Natural killer cell (primary cell): ENCODE data around the gene PHKB. TPM values are rescaled to one million over a fixed set of nuclear protein-coding genes. Genes with fewer than 3 reads are reported as not detected.
"Not testable (repeated sequence)": the region's sequence is repeated elsewhere in the genome, so short reads cannot be mapped to it uniquely, and the experiment has no call there.

Experiments
- ATAC-seq, 3 donors: fragments of 150-1000 bp in 2 of 3; fragments of 200-7000 bp in 1 of 3; cut with Tn5 transposase; 1 replicate in 1 of 3; 2 replicates in 2 of 3; pipeline ENCODE4 v1.10.0; 2021; ENCODE audit warnings: mild to moderate bottlenecking in 2 of 3, moderate library complexity in 2 of 3
- DNase-seq, 2 donors: peaks; one replicate each; pipeline versions ENCODE4 v3.0.0 to v3.0.0-alpha.2; 2013 to 2021; ENCODE audit warnings: mixed read lengths in 1 of 2
- H3K27ac ChIP-seq: one replicate; pipeline ENCODE4 v1.5.1; 2013; ENCODE audit warnings: mild to moderate bottlenecking, low read length
- H3K27me3 ChIP-seq: one replicate; pipeline ENCODE4 v1.6.1; 2013; ENCODE audit warnings: low read length; ENCODE audit not compliant: control insufficient read depth, insufficient read depth
- H3K36me3 ChIP-seq: one replicate; pipeline ENCODE4 v1.6.1; 2013; ENCODE audit warnings: low read length; ENCODE audit not compliant: control insufficient read depth, insufficient read depth
- H3K4me1 ChIP-seq: one replicate; pipeline ENCODE4 v1.6.1; 2013; ENCODE audit warnings: low read length; ENCODE audit not compliant: control insufficient read depth, insufficient read depth
- H3K4me3 ChIP-seq: one replicate; pipeline ENCODE4 v1.5.1; 2013; ENCODE audit warnings: low read length
- H3K9me3 ChIP-seq: one replicate; pipeline ENCODE4 v1.6.1; 2013; ENCODE audit warnings: low read length; ENCODE audit not compliant: control insufficient read depth, insufficient read depth
- H3K27ac Mint-ChIP-seq, 2 donors: one replicate each; pipeline ENCODE4 v1.8.0; 2022; ENCODE audit warnings: mild to moderate bottlenecking in 2 of 2, mixed read lengths in 2 of 2, moderate library complexity in 1 of 2
- H3K27me3 Mint-ChIP-seq, 2 donors: one replicate each; pipeline ENCODE4 v1.8.0; 2022; ENCODE audit warnings: low read depth in 2 of 2, mixed read lengths in 2 of 2
- H3K36me3 Mint-ChIP-seq: one replicate; pipeline ENCODE4 v1.8.0; 2022; ENCODE audit warnings: mixed read lengths
- H3K4me1 Mint-ChIP-seq, 2 donors: one replicate each; pipeline ENCODE4 v1.8.0; 2022; ENCODE audit warnings: mixed read lengths in 2 of 2
- H3K4me3 Mint-ChIP-seq: one replicate; pipeline ENCODE4 v1.8.0; 2022; ENCODE audit warnings: mild to moderate bottlenecking, moderate library complexity, mixed read lengths
- H3K9me3 Mint-ChIP-seq, 2 donors: one replicate each; pipeline ENCODE4 v1.8.0; 2022; ENCODE audit warnings: mixed read lengths in 2 of 2
- WGBS: methylation state at CpG from one replicate; pipeline ENCODE4 v1.1.7; 2013; ENCODE audit warnings: missing lambda C conversion rate; ENCODE audit not compliant: insufficient coverage; 5-methylcytosine and 5-hydroxymethylcytosine counted together
- intact Hi-C: fragments of 100-400 bp; cut with micrococcal nuclease; formaldehyde crosslinking; loops from one replicate; pipeline ENCODE4 v1.14.2; 2022
- total RNA-seq, 4 donors: library from RNA; stranded (reverse); fragments of 120-200 nt in 1 of 4; gene quantifications; one replicate each; pipeline versions ENCODE4 v1.2.3 to v1.2.4, GENCODE V29; 2013 to 2022
- TF ChIP-seq, protein P1 (sequence below): fragments of 200-600 bp; IDR thresholded peaks from one replicate; pipeline ENCODE4 v1.8.0; 2022; ENCODE audit warnings: antibody characterized with exemption

PHKB gene
- total RNA-seq, 3 donors from 2014 or later (not counting 1 experiment from before 2014, with no cell fraction given), result 54.4 to 64.0 (median 58.5) TPM

DNA sequence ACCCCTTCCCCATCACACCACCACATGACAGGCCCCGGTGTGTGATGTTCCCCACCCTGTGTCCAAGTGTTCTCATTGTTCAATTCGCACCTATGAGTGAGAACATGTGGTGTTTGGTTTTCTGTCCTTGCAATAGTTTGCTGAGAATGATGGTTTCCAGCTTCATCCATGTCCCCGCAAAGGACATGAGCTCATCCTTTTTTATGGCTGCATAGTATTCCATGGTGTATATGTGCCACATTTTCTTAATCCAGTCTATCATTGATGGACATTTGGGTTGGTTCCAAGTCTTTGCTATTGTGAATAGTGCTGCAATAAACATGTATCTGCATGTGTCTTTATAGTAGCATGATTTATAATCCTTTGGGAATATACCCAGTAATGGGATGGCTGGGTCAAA, 80.0 kb downstream of the PHKB start:
- Mint-ChIP-seq H3K36me3 (peaks cover 30% of the 10 kb centered on the region), H3K9me3 (peaks cover 14 to 17% of the 10 kb centered on the region in 2 donors), H3K4me1 (peaks cover 9 to 10% of the 10 kb centered on the region in 2 donors)
- H3K27me3 Mint-ChIP-seq, H3K4me3 ChIP-seq, DNase-seq, ATAC-seq, intact Hi-C loops, H3K4me3 Mint-ChIP-seq, H3K4me1 ChIP-seq, H3K27ac ChIP-seq, H3K27ac Mint-ChIP-seq, H3K36me3 ChIP-seq, H3K27me3 ChIP-seq: not testable (repeated sequence)
- no CpG with 5 or more reads among the region's 3 CpGs for WGBS
- peaks cover 14% of the 10 kb centered on the region for H3K9me3 ChIP-seq

DNA sequence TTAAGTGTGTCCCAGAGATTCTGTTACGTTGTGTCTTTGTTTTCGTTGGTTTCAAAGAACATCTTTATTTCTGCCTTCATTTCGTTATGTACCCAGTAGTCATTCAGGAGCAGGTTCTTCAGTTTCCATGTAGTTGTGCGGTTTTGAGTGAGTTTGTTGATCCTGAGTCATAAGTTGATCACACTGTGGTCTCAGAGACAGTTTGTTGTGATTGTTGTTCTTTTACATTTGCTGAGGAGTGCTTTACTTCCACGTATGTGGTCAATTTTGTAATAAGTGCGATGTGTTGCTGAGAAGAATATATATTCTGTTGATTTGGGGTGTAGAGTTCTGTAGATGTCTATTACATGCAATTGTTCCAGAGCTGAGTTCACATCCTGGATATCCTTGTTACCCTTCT, 83.1 kb downstream of the PHKB start:
- H3K4me1 ChIP-seq, H3K27ac ChIP-seq, DNase-seq, H3K4me3 ChIP-seq, intact Hi-C loops, H3K4me3 Mint-ChIP-seq, H3K27ac Mint-ChIP-seq, H3K36me3 ChIP-seq, H3K27me3 ChIP-seq, ATAC-seq, H3K27me3 Mint-ChIP-seq: not testable (repeated sequence)
- WGBS, result 89% methylated on average over 5 of the region's 6 CpGs
- peaks cover 41% of the 10 kb centered on the region for H3K36me3 Mint-ChIP-seq
- peaks cover 5 to 10% of the 10 kb centered on the region in 2 donors for H3K4me1 Mint-ChIP-seq
- peaks cover 14 to 19% of the 10 kb centered on the region in 2 donors for H3K9me3 Mint-ChIP-seq
- peaks cover 19% of the 10 kb centered on the region for H3K9me3 ChIP-seq

DNA sequence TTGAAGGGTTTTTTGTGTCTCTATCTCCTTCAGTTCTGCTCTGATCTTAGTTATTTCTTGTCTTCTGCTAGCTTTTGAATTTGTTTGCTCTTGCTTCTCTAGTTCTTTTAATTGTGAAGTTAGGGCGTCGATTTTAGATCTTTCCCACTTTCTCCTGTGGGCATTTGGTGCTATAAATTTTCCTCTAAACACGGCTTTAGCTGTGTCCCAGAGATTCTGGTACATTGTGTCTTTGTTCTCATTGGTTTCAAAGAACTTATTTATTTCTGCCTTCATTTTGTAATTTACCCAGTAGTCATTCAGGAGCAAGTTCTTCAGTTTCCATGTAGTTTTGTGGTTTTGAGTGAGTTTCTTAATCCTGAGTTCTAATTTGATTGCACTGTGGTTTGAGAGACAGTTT, 90.1 kb downstream of the PHKB start:
- Mint-ChIP-seq H3K9me3 (peaks cover 12 to 18% of the 10 kb centered on the region in 2 donors), H3K36me3 (peaks cover 46% of the 10 kb centered on the region)
- H3K4me3 Mint-ChIP-seq, H3K27me3 Mint-ChIP-seq, H3K4me1 Mint-ChIP-seq, intact Hi-C loops, H3K4me3 ChIP-seq, H3K27ac Mint-ChIP-seq, H3K27ac ChIP-seq, H3K27me3 ChIP-seq, ATAC-seq, H3K4me1 ChIP-seq, H3K9me3 ChIP-seq, DNase-seq: not testable (repeated sequence)
- H3K36me3 ChIP-seq, result peaks cover 17% of the 10 kb centered on the region
- 93% methylated on average over 3 of the region's 3 CpGs for WGBS

DNA sequence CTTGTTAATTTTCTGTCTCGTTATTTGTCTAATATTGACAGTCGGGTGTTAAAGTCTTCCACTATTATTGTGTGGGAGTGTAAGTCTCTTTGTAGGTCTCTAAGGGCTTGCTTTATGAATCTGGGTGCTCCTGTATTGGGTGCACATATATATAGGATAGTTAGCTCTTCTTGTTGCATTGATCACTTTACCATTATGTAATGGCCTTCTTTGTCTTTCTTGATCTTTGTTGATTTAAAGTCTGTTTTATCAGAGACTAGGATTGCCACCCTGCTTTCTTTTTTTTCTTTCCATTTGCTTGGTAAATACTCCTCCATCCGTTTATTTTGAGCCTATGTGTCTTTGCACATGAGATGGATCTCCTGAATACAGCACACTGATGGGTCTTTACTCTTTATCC, 90.6 kb downstream of the PHKB start:
- H3K4me1 Mint-ChIP-seq, H3K27me3 ChIP-seq, H3K4me1 ChIP-seq, H3K27ac ChIP-seq, H3K27ac Mint-ChIP-seq, intact Hi-C loops, H3K9me3 ChIP-seq, H3K4me3 Mint-ChIP-seq, H3K4me3 ChIP-seq, DNase-seq, H3K27me3 Mint-ChIP-seq, ATAC-seq: not testable (repeated sequence)
- H3K36me3 Mint-ChIP-seq, result peaks cover 46% of the 10 kb centered on the region
- WGBS, result 98% methylated on average over 3 of the region's 3 CpGs
- peaks cover 12 to 17% of the 10 kb centered on the region in 2 donors for H3K9me3 Mint-ChIP-seq
- H3K36me3 ChIP-seq, result peaks cover 13% of the 10 kb centered on the region

DNA sequence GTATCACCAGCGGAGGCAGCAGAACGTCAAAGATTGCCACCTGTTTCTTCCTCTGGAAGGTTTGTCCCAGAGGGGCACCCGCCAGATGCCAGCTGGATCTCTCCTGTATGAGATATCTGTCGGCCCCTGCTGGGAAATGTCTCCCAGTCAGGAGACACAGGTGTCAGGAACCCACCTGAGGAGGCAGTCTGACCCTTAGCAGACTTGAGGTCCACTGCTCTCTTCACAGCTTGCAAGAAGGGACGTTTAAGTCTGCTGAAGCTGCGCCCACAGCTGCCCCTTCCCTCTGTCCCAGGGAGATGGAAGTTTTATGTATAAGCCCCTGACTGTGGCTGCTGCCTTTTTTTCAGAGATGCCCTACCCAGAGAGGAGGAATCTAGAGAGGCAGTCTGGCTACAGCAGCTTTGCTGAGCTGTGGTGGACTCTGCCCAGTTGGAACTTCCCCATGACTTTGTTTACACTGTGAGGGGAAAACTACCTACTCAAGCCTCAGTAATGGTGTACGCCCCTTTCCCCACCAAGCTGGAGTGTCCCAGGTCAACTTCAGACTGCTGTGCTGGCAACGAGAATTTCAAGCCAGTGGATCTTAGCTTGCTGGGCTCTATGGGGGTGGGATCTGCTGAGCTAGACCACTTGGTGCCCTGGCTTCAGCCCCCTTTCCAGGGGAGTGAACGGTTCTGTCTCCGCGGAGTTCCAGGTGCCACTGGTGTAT, 92.9 kb downstream of the PHKB start:
- H3K27me3 Mint-ChIP-seq, result no peaks in the 10 kb centered on the region
- DNase-seq (no peak), ATAC-seq (no peak)
- H3K9me3 ChIP-seq, result no peaks in the 10 kb centered on the region
- H3K4me1 Mint-ChIP-seq, result peaks cover 0 to 5% of the 10 kb centered on the region in 2 donors
- intact Hi-C loops, result no loop called here
- H3K4me3 ChIP-seq, result no peak overlapping the region
- no peak overlapping the region for H3K4me3 Mint-ChIP-seq
- no peaks in the 10 kb centered on the region for H3K4me1 ChIP-seq
- TF ChIP-seq, protein P1, sequence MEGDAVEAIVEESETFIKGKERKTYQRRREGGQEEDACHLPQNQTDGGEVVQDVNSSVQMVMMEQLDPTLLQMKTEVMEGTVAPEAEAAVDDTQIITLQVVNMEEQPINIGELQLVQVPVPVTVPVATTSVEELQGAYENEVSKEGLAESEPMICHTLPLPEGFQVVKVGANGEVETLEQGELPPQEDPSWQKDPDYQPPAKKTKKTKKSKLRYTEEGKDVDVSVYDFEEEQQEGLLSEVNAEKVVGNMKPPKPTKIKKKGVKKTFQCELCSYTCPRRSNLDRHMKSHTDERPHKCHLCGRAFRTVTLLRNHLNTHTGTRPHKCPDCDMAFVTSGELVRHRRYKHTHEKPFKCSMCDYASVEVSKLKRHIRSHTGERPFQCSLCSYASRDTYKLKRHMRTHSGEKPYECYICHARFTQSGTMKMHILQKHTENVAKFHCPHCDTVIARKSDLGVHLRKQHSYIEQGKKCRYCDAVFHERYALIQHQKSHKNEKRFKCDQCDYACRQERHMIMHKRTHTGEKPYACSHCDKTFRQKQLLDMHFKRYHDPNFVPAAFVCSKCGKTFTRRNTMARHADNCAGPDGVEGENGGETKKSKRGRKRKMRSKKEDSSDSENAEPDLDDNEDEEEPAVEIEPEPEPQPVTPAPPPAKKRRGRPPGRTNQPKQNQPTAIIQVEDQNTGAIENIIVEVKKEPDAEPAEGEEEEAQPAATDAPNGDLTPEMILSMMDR, result no peak
- H3K27me3 ChIP-seq, result no peaks in the 10 kb centered on the region
- H3K27ac ChIP-seq, result no peak overlapping the region
- 99% methylated on average over 11 of the region's 11 CpGs for WGBS
- no peak overlapping the region for H3K27ac Mint-ChIP-seq
- peaks cover 35% of the 10 kb centered on the region for H3K36me3 Mint-ChIP-seq
- H3K36me3 ChIP-seq, result peaks cover 7% of the 10 kb centered on the region
- peaks cover 12 to 17% of the 10 kb centered on the region in 2 donors for H3K9me3 Mint-ChIP-seq

DNA sequence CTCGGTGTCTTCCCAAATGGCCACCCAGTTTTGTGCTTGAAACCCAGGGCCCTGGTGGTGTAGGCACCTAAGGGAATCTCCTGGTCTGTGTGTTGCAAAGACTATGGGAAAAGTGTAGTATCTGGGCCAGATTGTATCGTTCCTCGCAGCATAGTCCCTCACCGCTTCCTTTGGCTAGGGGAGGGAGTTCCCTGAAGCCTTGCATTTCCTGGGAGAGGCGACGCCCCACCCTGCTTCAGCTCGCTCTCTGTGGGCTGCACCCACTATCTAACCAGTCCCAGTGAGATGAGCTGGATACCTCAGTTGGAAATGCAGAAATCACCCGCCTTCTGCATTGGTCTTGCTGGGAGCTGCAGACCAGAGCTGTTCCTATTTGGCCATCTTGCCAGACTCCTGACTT, 93.5 kb downstream of the PHKB start:
- intact Hi-C loops, DNase-seq: not testable (repeated sequence)

More for the DNA sequence above, 93.5 kb downstream of the PHKB start:
- ATAC-seq, H3K27me3 Mint-ChIP-seq, H3K4me3 ChIP-seq, H3K4me1 Mint-ChIP-seq, H3K27ac Mint-ChIP-seq, H3K9me3 ChIP-seq, H3K4me3 Mint-ChIP-seq, H3K27ac ChIP-seq, H3K36me3 ChIP-seq, H3K4me1 ChIP-seq, H3K27me3 ChIP-seq: not testable (repeated sequence)
- peaks cover 12 to 17% of the 10 kb centered on the region in 2 donors for H3K9me3 Mint-ChIP-seq
- 97% methylated on average over 8 of the region's 8 CpGs for WGBS
- peaks cover 35% of the 10 kb centered on the region for H3K36me3 Mint-ChIP-seq
